SK-N-SH (cell line): ENCODE results near the gene MS4A18. TPM values are rescaled to one million over a fixed set of nuclear protein-coding genes. Genes with fewer than 3 reads are reported as not detected.
"Not testable (repeated sequence)": the region's sequence is repeated elsewhere in the genome, so short reads cannot be mapped to it uniquely, and the experiment has no call there.

Experiments used
- CTCF ChIA-PET: fragments of 300-600, 350-600 bp; formaldehyde crosslinking; extraction: SDS; loops from one replicate; lab custom pipeline; 2021; lab: Yijun Ruan, JAX
- POLR2A ChIA-PET: fragments of 350-600 bp; sonication (Branson Sonifier 250); formaldehyde crosslinking; extraction: SDS; loops from one replicate; lab custom pipeline; 2020; ENCODE audit warnings: antibody characterized with exemption, inconsistent platforms; lab: Yijun Ruan, JAX
- DNase-seq: peaks from one replicate; pipeline ENCODE4 v3.0.0; 2012
- H2AFZ ChIP-seq: fragments of 200-600 bp; sonication (generic); 2 replicates; pipeline ENCODE4 v1.8.1; 2016; ENCODE audit warnings: antibody characterized with exemption, mild to moderate bottlenecking, low read depth
- H3F3A ChIP-seq: fragments of 200-600 bp; sonication (generic); replicated peaks from 2 replicates; pipeline ENCODE3; 2016; ENCODE audit warnings: antibody characterized with exemption, mild to moderate bottlenecking; ENCODE audit not compliant: insufficient read depth
- H3K27ac ChIP-seq, 2 experiments: fragments of 200-500 bp in 1 of 2; fragments of 200-600 bp in 1 of 2; sonication (Bioruptor generic) in 1 of 2; sonication (generic), shearing (Covaris generic) in 1 of 2; 2 replicates each; pipeline versions ENCODE4 v1.5.1 to v1.6.1; 2014 to 2016; ENCODE audit warnings: low read depth in 2 of 2, inconsistent platforms in 1 of 2, low read length in 1 of 2, mild to moderate bottlenecking in 1 of 2, mixed read lengths in 1 of 2
- H3K27me3 ChIP-seq: fragments of 200-600 bp; sonication (generic), shearing (Covaris generic); 2 replicates; pipeline ENCODE4 v1.6.1; 2016; ENCODE audit warnings: mixed run types; ENCODE audit not compliant: insufficient read depth
- H3K36me3 ChIP-seq, 2 experiments: fragments of 200-500 bp in 1 of 2; fragments of 200-600 bp in 1 of 2; sonication (Bioruptor generic) in 1 of 2; sonication (generic) in 1 of 2; replicated peaks in 1 of 2; 2 replicates each; pipeline versions ENCODE3 to v1.5.1; 2014 to 2016; ENCODE audit warnings: low read length in 1 of 2, mild to moderate bottlenecking in 1 of 2; ENCODE audit not compliant: insufficient read depth in 2 of 2, control insufficient read depth in 1 of 2
- H3K4me1 ChIP-seq, 2 experiments: fragments of 200-500 bp in 1 of 2; fragments of 200-600 bp in 1 of 2; sonication (Bioruptor generic) in 1 of 2; sonication (generic), shearing (Covaris generic) in 1 of 2; 2 replicates each; pipeline versions ENCODE4 v1.5.1 to v1.6.1; 2014 to 2016; ENCODE audit warnings: low read depth in 1 of 2, low read length in 1 of 2, mixed run types in 1 of 2; ENCODE audit not compliant: insufficient read depth in 2 of 2, control insufficient read depth in 1 of 2
- H3K4me2 ChIP-seq: fragments of 200-600 bp; sonication (generic), shearing (Covaris generic); 2 replicates; pipeline ENCODE4 v1.6.1; 2017; ENCODE audit warnings: mixed run types
- H3K4me3 ChIP-seq, 2 experiments: fragments of 200-500 bp in 1 of 2; fragments of 200-600 bp in 1 of 2; sonication (Bioruptor generic) in 1 of 2; sonication (generic), shearing (Covaris generic) in 1 of 2; 2 replicates each; pipeline versions ENCODE4 v1.5.1 to v1.8.1; 2014 to 2016; ENCODE audit warnings: low read depth in 2 of 2, inconsistent platforms in 1 of 2, low read length in 1 of 2, mild to moderate bottlenecking in 1 of 2, mixed read lengths in 1 of 2, moderate library complexity in 1 of 2
- H3K79me2 ChIP-seq: fragments of 200-600 bp; sonication (generic); 2 replicates; pipeline ENCODE4 v1.8.1; 2017; ENCODE audit warnings: mild to moderate bottlenecking; ENCODE audit not compliant: insufficient read depth
- H3K9ac ChIP-seq: fragments of 200-600 bp; sonication (generic); 2 replicates; pipeline ENCODE4 v1.6.1; 2017; ENCODE audit warnings: mixed run types
- H3K9me2 ChIP-seq: fragments of 200-600 bp; sonication (generic); 2 replicates; pipeline ENCODE4 v1.6.1; 2017; ENCODE audit warnings: mixed run types
- H3K9me3 ChIP-seq: fragments of 200-600 bp; sonication (generic); 2 replicates; pipeline ENCODE4 v1.6.1; 2017; ENCODE audit warnings: mixed run types, mild to moderate bottlenecking, moderate library complexity
- H4K20me1 ChIP-seq: fragments of 200-600 bp; sonication (generic); 2 replicates; pipeline ENCODE4 v1.6.1; 2017; ENCODE audit warnings: mild to moderate bottlenecking, mixed run types; ENCODE audit not compliant: insufficient read depth
- GATA2 ChIP-seq: sonication (generic); formaldehyde crosslinking; IDR thresholded peaks from 2 replicates; pipeline ENCODE4 v1.5.0; 2020; ENCODE audit warnings: mild to moderate bottlenecking, missing genetic modification reagents
- MEF2A ChIP-seq: IDR thresholded peaks from 2 replicates; pipeline ENCODE4 v1.4.0; 2012; ENCODE audit warnings: low read depth, borderline replicate concordance
- RAD21 ChIP-seq: IDR thresholded peaks from 2 replicates; pipeline ENCODE4 v1.6.1; 2012; ENCODE audit warnings: mild to moderate bottlenecking, low read length
- REST ChIP-seq: IDR thresholded peaks from 2 replicates; pipeline ENCODE4 v1.6.1; 2012; ENCODE audit warnings: mild to moderate bottlenecking, low read depth, low read length, moderate library complexity
- RFX5 ChIP-seq: IDR thresholded peaks from 2 replicates; pipeline ENCODE4 v1.6.1; 2012; ENCODE audit warnings: mild to moderate bottlenecking, improper control_type of control experiment, low read length
- SIN3A ChIP-seq: IDR thresholded peaks from 2 replicates; pipeline ENCODE4 v1.6.1; 2012; ENCODE audit warnings: low read depth, mild to moderate bottlenecking, low read length, moderate library complexity, borderline replicate concordance
- WGBS: methylation state at CpG from one replicate; pipeline ENCODE4 v1.1.6; 2017; ENCODE audit warnings: low lambda C conversion rate; 5-methylcytosine and 5-hydroxymethylcytosine counted together
- polyA plus RNA-seq, 3 experiments: library from polyadenylated mRNA; depleted of rRNA; stranded (reverse); fragments of >200 nt; gene quantifications; 2 replicates each; pipeline ENCODE4 v1.2.3, GENCODE V29; 2012
- TF ChIP-seq, protein P1 (sequence below): IDR thresholded peaks from 2 replicates; pipeline ENCODE4 v1.4.0; 2012; ENCODE audit warnings: low read depth

The MS4A18 gene
- polyA plus RNA-seq, 1 of the 3 experiments (the other 2 are of a cell fraction) = not detected

- no peak overlapping the region for H3K27ac ChIP-seq
- 22% methylated on average over 19 of the region's 19 CpGs for WGBS
- CTCF ChIA-PET = interaction anchor here (0.5 to 2.2 kb wide), 9 partner anchors 8 to 61 kb away, joined by 3 to 9 read pairs (median 4); no protein-coding TSS in a partner anchor
- no peak overlapping the region for H2AFZ ChIP-seq
- no peak overlapping the region for H3K4me2 ChIP-seq
- POLR2A ChIA-PET = no interaction called here
- H3K79me2 ChIP-seq = no peaks in the 10 kb centered on the region
- H3F3A ChIP-seq = no peaks in the 10 kb centered on the region
- H3K36me3 ChIP-seq = no peaks in the 10 kb centered on the region
- no peaks in the 10 kb centered on the region for H3K4me1 ChIP-seq
- H3K4me3 ChIP-seq = no peak overlapping the region
- H4K20me1 ChIP-seq = no peaks in the 10 kb centered on the region
- peaks cover 67% of the 10 kb centered on the region for H3K27me3 ChIP-seq
- no peak for DNase-seq
- H3K9me2 ChIP-seq = no peaks in the 10 kb centered on the region
- no peaks in the 10 kb centered on the region for H3K9me3 ChIP-seq
- no peak for TF ChIP-seq RFX5
- TF ChIP-seq SIN3A = no peak
- no peak for TF ChIP-seq RAD21
- no peak for TF ChIP-seq MEF2A
- no peak for TF ChIP-seq GATA2 (CRISPR knock-in tag)
- TF ChIP-seq, protein P1, sequence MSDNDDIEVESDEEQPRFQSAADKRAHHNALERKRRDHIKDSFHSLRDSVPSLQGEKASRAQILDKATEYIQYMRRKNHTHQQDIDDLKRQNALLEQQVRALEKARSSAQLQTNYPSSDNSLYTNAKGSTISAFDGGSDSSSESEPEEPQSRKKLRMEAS = no peak
- TF ChIP-seq REST = no peak
- no peak overlapping the region for H3K9ac ChIP-seq
Observed at GRCh38 chr11:60757231-60757800, 32.8 kb downstream of the MS4A18 start.

DNA sequence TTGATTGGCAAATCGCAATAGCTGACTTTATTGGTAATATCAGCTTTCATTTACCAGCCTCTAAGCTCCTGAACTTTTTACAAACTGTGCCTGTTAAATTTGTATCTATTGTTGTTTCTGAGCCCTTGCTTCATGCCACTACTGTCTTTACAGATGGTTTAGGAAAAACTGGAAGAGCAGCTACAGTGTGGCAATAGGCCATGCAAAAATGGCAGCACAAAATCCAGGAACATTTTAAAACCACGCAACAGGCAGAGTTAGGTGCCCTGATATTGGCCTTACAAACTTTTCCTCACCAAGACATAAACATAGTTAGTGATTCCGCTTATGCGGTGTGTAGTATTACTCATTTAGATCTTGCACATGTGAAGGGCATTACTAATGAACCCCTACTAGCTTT, 34.2 kb downstream of the MS4A18 start:
- H3K9ac ChIP-seq, H4K20me1 ChIP-seq, H3K4me2 ChIP-seq, DNase-seq, H3K4me3 ChIP-seq, H3F3A ChIP-seq, H3K4me1 ChIP-seq, H3K27ac ChIP-seq, H3K9me3 ChIP-seq, H3K9me2 ChIP-seq, H2AFZ ChIP-seq, H3K36me3 ChIP-seq, POLR2A ChIA-PET, H3K79me2 ChIP-seq: not testable (repeated sequence)
- 51% methylated on average over 4 of the region's 4 CpGs for whole genome bisulfite sequencing
- CTCF ChIA-PET = interaction anchor here (0.9 to 2.2 kb wide), 2 partner anchors 17 to 19 kb away, joined by 3 to 9 read pairs; no protein-coding TSS in a partner anchor
- H3K27me3 ChIP-seq = peaks cover 63% of the 10 kb centered on the region

- H3K9ac ChIP-seq, H2AFZ ChIP-seq, H3K4me1 ChIP-seq, DNase-seq, H3K4me2 ChIP-seq, POLR2A ChIA-PET, CTCF ChIA-PET, H4K20me1 ChIP-seq, H3F3A ChIP-seq, H3K4me3 ChIP-seq, H3K79me2 ChIP-seq, H3K27ac ChIP-seq, H3K9me3 ChIP-seq, H3K9me2 ChIP-seq, H3K36me3 ChIP-seq: not testable (repeated sequence)
- peaks cover 70% of the 10 kb centered on the region for H3K27me3 ChIP-seq
- 12% methylated on average over 22 of the region's 22 CpGs for WGBS
Observed at GRCh38 chr11:60759438-60760225, 35.1 kb downstream of the MS4A18 start.
